Activated T-helper 17 cell treated with anti-CD3 and anti-CD28 coated beads, Interleukin-2, amount 50 U/mL, for 72 hours (primary cell): ENCODE measurements around the gene OR10W1. TPM values are rescaled to one million over a fixed set of nuclear protein-coding genes. Genes with fewer than 3 reads are reported as not detected.

Experiments used
- ATAC-seq: fragments of 150-1000 bp; cut with Tn5 transposase; replicated peaks from 2 replicates; pipeline ENCODE4 v1.10.0; 2021; ENCODE audit warnings: mild to moderate bottlenecking, moderate library complexity
- H3K27ac Mint-ChIP-seq: one replicate; pipeline ENCODE4 v1.8.0; 2022; ENCODE audit warnings: mixed read lengths
- H3K27me3 Mint-ChIP-seq: one replicate; pipeline ENCODE4 v1.8.0; 2022; ENCODE audit warnings: mixed read lengths
- H3K36me3 Mint-ChIP-seq: one replicate; pipeline ENCODE4 v1.8.0; 2022; ENCODE audit warnings: low read depth, mild to moderate bottlenecking, mixed read lengths
- H3K4me1 Mint-ChIP-seq: one replicate; pipeline ENCODE4 v1.8.0; 2022; ENCODE audit warnings: mixed read lengths
- H3K4me3 Mint-ChIP-seq: one replicate; pipeline ENCODE4 v1.8.0; 2022; ENCODE audit warnings: mild to moderate bottlenecking, mixed read lengths
- H3K9me3 Mint-ChIP-seq: one replicate; pipeline ENCODE4 v1.8.0; 2022; ENCODE audit warnings: mixed read lengths
- total RNA-seq, 2 donors: library from RNA; stranded (reverse); gene quantifications; one replicate each; pipeline ENCODE4 v1.2.3, GENCODE V29; 2022

Gene OR10W1
- not detected for total RNA-seq

- Mint-ChIP-seq H3K9me3 (no peaks in the 10 kb centered on the region), H3K27me3 (peaks cover 17% of the 10 kb centered on the region), H3K4me3 (no peak within 1 kb of the TSS), H3K4me1 (no peaks in the 10 kb centered on the region), H3K36me3 (no peaks in the 10 kb centered on the region), H3K27ac (no peak within 1 kb of the TSS)
- no peak for ATAC-seq
These were observed at the start of gene OR10W1 for GRCh38 chr11:58268142-58268541. Gene OR10W1 (minus strand): TSS chr11:58268260. CDS start chr11:58267858, 402 bp downstream.

- Mint-ChIP-seq H3K27me3 (peaks cover 14% of the 10 kb centered on the region), H3K27ac (no peak overlapping the region), H3K4me1 (no peaks in the 10 kb centered on the region), H3K4me3 (no peak overlapping the region), H3K9me3 (no peaks in the 10 kb centered on the region), H3K36me3 (no peaks in the 10 kb centered on the region)
- no peak for ATAC-seq
These were observed 48.1 kb upstream of the OR10W1 start for GRCh38 chr11:58316142-58316541.

- H3K27ac Mint-ChIP-seq = no peak overlapping the region
These were observed 33.5 kb upstream of the OR10W1 start for GRCh38 chr11:58301576-58301975.

GRCh38 chr11:58292017-58292416 is 24.0 kb upstream of the OR10W1 start:
- Mint-ChIP-seq H3K4me1 (no peaks in the 10 kb centered on the region), H3K27me3 (peaks cover 13% of the 10 kb centered on the region), H3K9me3 (no peaks in the 10 kb centered on the region), H3K4me3 (no peak overlapping the region), H3K27ac (no peak overlapping the region), H3K36me3 (no peaks in the 10 kb centered on the region)
- no peak for ATAC-seq

More at GRCh38 chr11:58301576-58301975, 33.5 kb upstream of the OR10W1 start:
- H3K9me3 Mint-ChIP-seq = no peaks in the 10 kb centered on the region
- no peaks in the 10 kb centered on the region for H3K4me1 Mint-ChIP-seq
- peaks cover 7% of the 10 kb centered on the region for H3K27me3 Mint-ChIP-seq
- H3K36me3 Mint-ChIP-seq = no peaks in the 10 kb centered on the region
- ATAC-seq = no peak
- no peak overlapping the region for H3K4me3 Mint-ChIP-seq

- no peaks in the 10 kb centered on the region for H3K4me1 Mint-ChIP-seq
- H3K27ac Mint-ChIP-seq = no peak overlapping the region
- H3K9me3 Mint-ChIP-seq = no peaks in the 10 kb centered on the region
- H3K27me3 Mint-ChIP-seq = peaks cover 13% of the 10 kb centered on the region
- no peak overlapping the region for H3K4me3 Mint-ChIP-seq
- no peaks in the 10 kb centered on the region for H3K36me3 Mint-ChIP-seq
- ATAC-seq = no peak
These were observed 21.2 kb upstream of the OR10W1 start for GRCh38 chr11:58289266-58289665.

- H3K4me1 Mint-ChIP-seq = no peaks in the 10 kb centered on the region
- H3K27ac Mint-ChIP-seq = no peak overlapping the region
- no peak overlapping the region for H3K4me3 Mint-ChIP-seq
- no peaks in the 10 kb centered on the region for H3K36me3 Mint-ChIP-seq
- ATAC-seq = peak; percentile 24
- H3K9me3 Mint-ChIP-seq = no peaks in the 10 kb centered on the region
- H3K27me3 Mint-ChIP-seq = peaks cover 10% of the 10 kb centered on the region
These were observed 18.2 kb upstream of the OR10W1 start for GRCh38 chr11:58286249-58286648.

GRCh38 chr11:58285483-58286040 is 17.5 kb upstream of the OR10W1 start:
- H3K27me3 Mint-ChIP-seq = peaks cover 15% of the 10 kb centered on the region
- H3K4me3 Mint-ChIP-seq = no peak overlapping the region
- no peaks in the 10 kb centered on the region for H3K36me3 Mint-ChIP-seq
- no peak for ATAC-seq
- no peaks in the 10 kb centered on the region for H3K4me1 Mint-ChIP-seq
- H3K27ac Mint-ChIP-seq = no peak overlapping the region
- no peaks in the 10 kb centered on the region for H3K9me3 Mint-ChIP-seq

- Mint-ChIP-seq H3K27ac (no peak overlapping the region), H3K4me1 (no peaks in the 10 kb centered on the region), H3K4me3 (no peak overlapping the region), H3K36me3 (no peaks in the 10 kb centered on the region), H3K27me3 (peaks cover 20% of the 10 kb centered on the region), H3K9me3 (no peaks in the 10 kb centered on the region)
- no peak for ATAC-seq
These were observed 8.1 kb upstream of the OR10W1 start for GRCh38 chr11:58276151-58276550.

GRCh38 chr11:58275002-58275401 is 6.9 kb upstream of the OR10W1 start:
- Mint-ChIP-seq H3K4me3 (no peak overlapping the region), H3K27me3 (peaks cover 11% of the 10 kb centered on the region), H3K36me3 (no peaks in the 10 kb centered on the region), H3K27ac (no peak overlapping the region), H3K4me1 (no peaks in the 10 kb centered on the region), H3K9me3 (no peaks in the 10 kb centered on the region)
- no peak for ATAC-seq

- H3K27me3 Mint-ChIP-seq = no peaks in the 10 kb centered on the region
- H3K4me3 Mint-ChIP-seq = no peak overlapping the region
- no peak for ATAC-seq
- no peak overlapping the region for H3K27ac Mint-ChIP-seq
- H3K4me1 Mint-ChIP-seq = no peaks in the 10 kb centered on the region
- peaks cover under 1% of the 10 kb centered on the region for H3K9me3 Mint-ChIP-seq
- no peaks in the 10 kb centered on the region for H3K36me3 Mint-ChIP-seq
These were observed 8.1 kb downstream of the OR10W1 start for GRCh38 chr11:58259983-58260382.

- Mint-ChIP-seq H3K4me3 (no peak overlapping the region), H3K4me1 (no peaks in the 10 kb centered on the region), H3K27ac (no peak overlapping the region), H3K9me3 (peaks cover 13% of the 10 kb centered on the region), H3K36me3 (no peaks in the 10 kb centered on the region), H3K27me3 (peaks cover 3% of the 10 kb centered on the region)
- no peak for ATAC-seq
These were observed 13.1 kb downstream of the OR10W1 start for GRCh38 chr11:58254936-58255335.

GRCh38 chr11:58243954-58244353 is 24.1 kb downstream of the OR10W1 start:
- no peaks in the 10 kb centered on the region for H3K4me1 Mint-ChIP-seq
- no peaks in the 10 kb centered on the region for H3K36me3 Mint-ChIP-seq
- peaks cover 20% of the 10 kb centered on the region for H3K27me3 Mint-ChIP-seq
- ATAC-seq = no peak
- no peak overlapping the region for H3K4me3 Mint-ChIP-seq
- no peak overlapping the region for H3K27ac Mint-ChIP-seq
- H3K9me3 Mint-ChIP-seq = peaks cover 6% of the 10 kb centered on the region

- no peak overlapping the region for H3K4me3 Mint-ChIP-seq
- H3K36me3 Mint-ChIP-seq = no peaks in the 10 kb centered on the region
- H3K27me3 Mint-ChIP-seq = peaks cover 15% of the 10 kb centered on the region
- H3K4me1 Mint-ChIP-seq = no peaks in the 10 kb centered on the region
- peaks cover 5% of the 10 kb centered on the region for H3K9me3 Mint-ChIP-seq
- ATAC-seq = no peak
- no peak overlapping the region for H3K27ac Mint-ChIP-seq
These were observed 40.0 kb downstream of the OR10W1 start for GRCh38 chr11:58227956-58228615.

- Mint-ChIP-seq H3K4me3 (no peak overlapping the region), H3K9me3 (peaks cover under 1% of the 10 kb centered on the region), H3K27ac (no peak overlapping the region), H3K4me1 (no peaks in the 10 kb centered on the region), H3K36me3 (no peaks in the 10 kb centered on the region), H3K27me3 (peaks cover 7% of the 10 kb centered on the region)
- ATAC-seq = no peak
These were observed 45.3 kb downstream of the OR10W1 start for GRCh38 chr11:58222721-58223120.
